Mesothelial cell of epicardium (in vitro differentiated cells): ENCODE data around the gene FBRSL1. TPM values are rescaled to one million over a fixed set of nuclear protein-coding genes. Genes with fewer than 3 reads are reported as not detected.

Experiments used
- DNase-seq, 2 experiments: peaks; one replicate each; pipeline ENCODE4 v3.0.0; 2021; ENCODE audit warnings: low spot score in 2 of 2; ENCODE audit not compliant: unreplicated experiment in 2 of 2
- H3K27ac Mint-ChIP-seq: 2 replicates; pipeline ENCODE4 v1.8.0; 2021; ENCODE audit warnings: mixed read lengths
- H3K27me3 Mint-ChIP-seq: 2 replicates; pipeline ENCODE4 v1.8.0; 2021; ENCODE audit warnings: low read depth, mixed read lengths
- H3K36me3 Mint-ChIP-seq: 2 replicates; pipeline ENCODE4 v1.8.0; 2021; ENCODE audit warnings: mixed read lengths
- H3K4me1 Mint-ChIP-seq: 2 replicates; pipeline ENCODE4 v1.8.0; 2021; ENCODE audit warnings: mixed read lengths
- H3K4me3 Mint-ChIP-seq: 2 replicates; pipeline ENCODE4 v1.8.0; 2021; ENCODE audit warnings: mild to moderate bottlenecking, moderate library complexity, mixed read lengths
- H3K9me3 Mint-ChIP-seq: 2 replicates; pipeline ENCODE4 v1.8.0; 2021; ENCODE audit warnings: mixed read lengths
- total RNA-seq: library from RNA; stranded (reverse); gene quantifications from 3 replicates; pipeline ENCODE4 v1.2.1, GENCODE V29; 2021
- TF ChIP-seq, protein P1 (sequence below): fragments of 200-600 bp; sonication (generic); IDR thresholded peaks from one replicate; pipeline ENCODE4 v1.5.0; 2021; ENCODE audit warnings: antibody characterized with exemption; ENCODE audit not compliant: unreplicated experiment

FBRSL1 gene
- total RNA-seq, 1 donor from 2014 or later: 115 TPM

DNA sequence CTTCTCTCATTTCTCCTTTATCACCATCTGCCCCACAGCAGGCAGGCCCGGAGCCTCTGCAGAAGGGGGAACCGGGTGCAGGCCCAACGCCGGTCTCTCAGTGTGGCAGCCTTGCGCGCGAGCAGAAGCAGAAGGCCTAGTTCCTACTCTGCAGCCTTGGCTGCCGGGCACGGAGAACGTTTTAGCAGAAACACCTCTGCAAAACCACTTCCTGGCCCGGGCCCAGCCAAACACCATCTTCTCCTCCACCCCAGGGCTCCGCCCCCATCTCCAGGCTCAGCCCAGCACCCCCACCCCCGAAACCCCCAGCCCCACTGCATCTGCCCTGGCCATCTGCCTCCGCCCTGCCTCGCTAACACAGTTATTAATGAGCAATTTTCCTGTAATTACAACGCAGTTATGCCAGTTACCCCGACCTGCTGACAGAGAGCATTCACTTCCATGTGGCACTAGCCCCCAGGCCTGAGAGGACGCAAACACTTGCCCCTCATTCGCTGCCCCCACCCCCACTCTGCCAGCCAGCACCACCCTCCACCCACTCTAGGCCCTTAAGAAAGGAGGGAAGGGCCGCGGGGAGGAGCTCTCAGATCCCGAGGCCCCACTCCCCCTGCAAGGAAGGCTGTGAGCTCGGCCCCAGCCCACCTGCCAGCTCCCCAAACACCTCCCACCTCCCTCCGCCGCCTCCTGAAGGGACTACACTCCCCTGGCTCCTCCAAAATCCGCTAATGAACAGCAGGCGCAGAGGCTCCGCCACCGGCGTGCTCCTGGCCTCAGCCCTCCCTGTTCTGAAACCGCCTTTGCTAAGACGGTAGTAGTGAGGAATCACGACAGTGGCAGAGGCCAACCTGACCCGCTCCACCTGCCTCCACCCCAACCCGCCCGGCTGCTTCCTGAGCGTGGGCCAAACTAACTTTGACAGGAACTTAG lies 44.7 kb upstream of the FBRSL1 start:
- TF ChIP-seq, protein P1, sequence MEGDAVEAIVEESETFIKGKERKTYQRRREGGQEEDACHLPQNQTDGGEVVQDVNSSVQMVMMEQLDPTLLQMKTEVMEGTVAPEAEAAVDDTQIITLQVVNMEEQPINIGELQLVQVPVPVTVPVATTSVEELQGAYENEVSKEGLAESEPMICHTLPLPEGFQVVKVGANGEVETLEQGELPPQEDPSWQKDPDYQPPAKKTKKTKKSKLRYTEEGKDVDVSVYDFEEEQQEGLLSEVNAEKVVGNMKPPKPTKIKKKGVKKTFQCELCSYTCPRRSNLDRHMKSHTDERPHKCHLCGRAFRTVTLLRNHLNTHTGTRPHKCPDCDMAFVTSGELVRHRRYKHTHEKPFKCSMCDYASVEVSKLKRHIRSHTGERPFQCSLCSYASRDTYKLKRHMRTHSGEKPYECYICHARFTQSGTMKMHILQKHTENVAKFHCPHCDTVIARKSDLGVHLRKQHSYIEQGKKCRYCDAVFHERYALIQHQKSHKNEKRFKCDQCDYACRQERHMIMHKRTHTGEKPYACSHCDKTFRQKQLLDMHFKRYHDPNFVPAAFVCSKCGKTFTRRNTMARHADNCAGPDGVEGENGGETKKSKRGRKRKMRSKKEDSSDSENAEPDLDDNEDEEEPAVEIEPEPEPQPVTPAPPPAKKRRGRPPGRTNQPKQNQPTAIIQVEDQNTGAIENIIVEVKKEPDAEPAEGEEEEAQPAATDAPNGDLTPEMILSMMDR: no peak
- Mint-ChIP-seq H3K4me1 (peaks cover 18% of the 10 kb centered on the region), H3K27me3 (peaks cover 27% of the 10 kb centered on the region), H3K4me3 (peak overlapping the region; percentile 78), H3K27ac (peak overlapping the region; percentile 99), H3K9me3 (no peaks in the 10 kb centered on the region), H3K36me3 (no peaks in the 10 kb centered on the region)
- no peak for DNase-seq

DNA sequence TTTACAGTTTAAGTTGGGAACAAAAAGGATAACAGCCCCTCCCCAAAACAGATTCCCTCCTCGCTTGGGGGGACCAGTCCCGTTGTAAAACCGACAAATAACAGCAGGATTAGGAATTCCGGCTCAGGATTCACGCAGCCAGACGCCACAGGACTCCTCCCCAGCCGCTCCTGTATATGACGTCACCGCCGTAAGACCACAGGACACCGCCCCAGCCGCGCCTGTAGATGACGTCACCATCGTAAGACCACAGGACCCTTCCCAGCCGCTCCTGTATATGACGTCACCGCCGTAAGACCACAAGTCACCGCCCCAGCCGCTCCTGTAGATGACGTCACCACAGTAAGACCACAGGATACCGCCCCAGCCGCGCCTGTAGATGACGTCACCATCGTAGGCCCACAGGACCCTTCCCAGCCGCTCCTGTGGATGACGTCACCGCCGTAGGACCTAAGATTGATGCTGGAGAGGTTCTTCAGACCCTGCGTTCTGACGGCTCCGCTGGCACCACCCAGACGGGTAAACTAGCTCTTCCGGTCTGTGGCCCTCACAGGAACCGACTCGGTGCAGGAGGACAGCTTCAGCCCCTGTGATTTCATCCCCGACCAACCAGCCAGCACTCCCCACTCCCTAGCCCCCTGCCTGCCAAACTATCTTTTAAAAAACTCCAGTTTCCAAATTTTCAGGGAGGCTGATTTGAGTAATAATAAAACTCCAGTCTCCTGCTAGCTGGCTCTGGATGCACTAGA lies 43.9 kb upstream of the FBRSL1 start:
- peak overlapping the region; percentile 78 for H3K4me3 Mint-ChIP-seq
- peak overlapping the region; percentile 99 for H3K27ac Mint-ChIP-seq
- DNase-seq: peak; percentile 69 to 77
- H3K9me3 Mint-ChIP-seq: no peaks in the 10 kb centered on the region
- H3K36me3 Mint-ChIP-seq: no peaks in the 10 kb centered on the region
- TF ChIP-seq, protein P1: no peak
- H3K27me3 Mint-ChIP-seq: peaks cover 23% of the 10 kb centered on the region
- peaks cover 18% of the 10 kb centered on the region for H3K4me1 Mint-ChIP-seq

DNA sequence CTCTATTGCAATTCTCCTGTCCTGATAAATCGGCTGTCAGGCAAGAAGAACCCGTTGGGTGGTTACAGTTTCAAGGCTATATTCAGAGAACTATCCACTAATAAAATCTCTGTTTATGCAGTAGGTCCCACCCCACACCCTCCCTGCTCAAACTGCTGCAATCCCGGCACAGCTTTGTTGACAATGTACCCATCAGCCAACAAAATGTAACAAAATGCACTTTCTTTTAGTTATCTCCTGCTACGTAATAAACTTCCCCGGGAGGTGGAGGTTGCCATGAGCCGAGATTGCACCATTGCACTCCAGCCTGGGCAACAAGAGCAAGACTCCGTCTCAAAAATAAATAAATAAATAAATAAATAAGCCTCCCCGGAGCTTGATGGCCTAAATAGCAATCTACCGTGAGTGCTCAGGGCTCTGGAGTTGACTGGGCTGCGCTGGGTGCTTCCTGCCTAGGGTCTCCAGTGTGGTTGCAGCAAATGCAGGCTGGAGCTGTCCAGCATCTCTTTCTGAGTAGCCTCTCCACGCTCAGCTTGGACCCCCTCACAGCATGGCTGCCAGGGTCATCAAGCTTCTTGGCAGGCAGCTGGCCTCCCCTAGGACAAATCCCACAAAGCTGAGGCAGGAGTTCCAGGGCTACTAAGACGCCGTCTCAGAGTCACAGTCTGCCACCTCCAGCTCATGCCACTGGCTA lies 43.2 kb upstream of the FBRSL1 start:
- TF ChIP-seq, protein P1: no peak
- Mint-ChIP-seq H3K36me3 (no peaks in the 10 kb centered on the region), H3K4me3 (peak overlapping the region; percentile 78), H3K4me1 (peaks cover 18% of the 10 kb centered on the region), H3K9me3 (no peaks in the 10 kb centered on the region), H3K27ac (peak overlapping the region; percentile 99), H3K27me3 (peaks cover 24% of the 10 kb centered on the region)
- DNase-seq: no peak

DNA sequence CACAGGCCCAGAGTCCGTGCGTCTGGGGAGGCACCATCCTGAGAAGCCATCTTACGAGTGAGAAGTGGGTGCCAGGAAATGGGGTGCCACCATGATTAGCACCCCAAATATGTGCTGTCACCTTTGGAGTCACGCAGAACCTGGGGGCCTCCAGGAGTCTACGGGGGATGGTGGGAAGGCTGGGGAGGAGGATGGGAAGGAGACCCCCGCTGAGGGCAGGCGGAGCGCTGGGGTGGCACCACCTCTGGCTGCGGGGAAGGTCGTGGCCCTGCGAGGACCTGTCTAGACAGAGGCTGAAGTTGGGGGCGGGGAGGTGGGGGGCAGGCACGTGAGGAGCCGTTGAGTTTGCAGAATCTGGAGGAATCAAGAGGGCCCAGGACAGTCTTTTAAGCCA lies 42.6 kb upstream of the FBRSL1 start:
- peaks cover 26% of the 10 kb centered on the region for H3K27me3 Mint-ChIP-seq
- no peaks in the 10 kb centered on the region for H3K9me3 Mint-ChIP-seq
- TF ChIP-seq, protein P1: no peak
- peaks cover 18% of the 10 kb centered on the region for H3K4me1 Mint-ChIP-seq
- H3K4me3 Mint-ChIP-seq: no peak overlapping the region
- H3K27ac Mint-ChIP-seq: no peak overlapping the region
- no peak for DNase-seq
- H3K36me3 Mint-ChIP-seq: no peaks in the 10 kb centered on the region

DNA sequence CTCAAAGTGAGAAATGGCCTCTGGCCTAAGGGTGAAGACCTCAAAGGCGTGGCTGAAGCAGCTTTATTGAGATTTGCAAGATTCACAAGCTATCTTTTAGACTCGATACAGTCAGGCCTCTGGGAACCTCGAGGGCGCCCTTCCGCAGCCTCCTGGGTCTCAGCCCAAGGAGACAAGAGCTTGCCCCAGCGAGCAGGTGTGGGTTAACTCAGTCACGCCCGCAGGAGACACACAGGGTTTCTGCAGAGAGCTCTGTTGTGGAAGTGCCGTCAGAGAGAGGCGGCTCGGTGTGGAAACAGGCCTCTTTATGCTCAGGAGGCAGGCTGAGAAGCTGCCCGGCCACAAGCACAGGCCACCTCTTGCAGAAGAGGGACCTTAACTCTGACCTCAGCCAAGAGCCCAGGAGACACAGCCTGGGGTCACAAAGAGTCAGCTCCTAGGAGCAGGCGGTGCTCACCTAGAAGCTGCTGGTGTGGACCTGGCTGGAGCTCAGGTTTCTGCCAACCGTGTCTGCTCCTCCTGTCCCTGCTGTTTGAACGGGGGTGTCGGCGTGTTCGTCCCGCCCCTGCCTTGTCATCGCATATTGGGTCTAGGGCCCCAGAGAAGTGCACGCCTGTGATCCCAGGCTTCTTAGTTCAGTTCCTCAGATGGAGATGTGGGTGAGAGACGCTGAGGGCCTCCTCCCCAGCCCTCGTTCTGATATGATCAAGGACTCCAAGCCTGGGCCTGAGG lies 42.1 kb upstream of the FBRSL1 start:
- no peaks in the 10 kb centered on the region for H3K36me3 Mint-ChIP-seq
- peaks cover 18% of the 10 kb centered on the region for H3K4me1 Mint-ChIP-seq
- TF ChIP-seq, protein P1: no peak
- H3K9me3 Mint-ChIP-seq: no peaks in the 10 kb centered on the region
- H3K27ac Mint-ChIP-seq: no peak overlapping the region
- no peak overlapping the region for H3K4me3 Mint-ChIP-seq
- peaks cover 28% of the 10 kb centered on the region for H3K27me3 Mint-ChIP-seq
- no peak for DNase-seq
